Measurements from ENCODE around the gene MCF2L.

The MCF2L gene

GRCh38 chr13:113034451-113035212 is 65.6 kb downstream of the MCF2L start:
- Histone ChIP-seq H3K4me3 (no peak overlapping the region), H3K27ac (no peak overlapping the region)
- TF ChIP-seq, protein P1, sequence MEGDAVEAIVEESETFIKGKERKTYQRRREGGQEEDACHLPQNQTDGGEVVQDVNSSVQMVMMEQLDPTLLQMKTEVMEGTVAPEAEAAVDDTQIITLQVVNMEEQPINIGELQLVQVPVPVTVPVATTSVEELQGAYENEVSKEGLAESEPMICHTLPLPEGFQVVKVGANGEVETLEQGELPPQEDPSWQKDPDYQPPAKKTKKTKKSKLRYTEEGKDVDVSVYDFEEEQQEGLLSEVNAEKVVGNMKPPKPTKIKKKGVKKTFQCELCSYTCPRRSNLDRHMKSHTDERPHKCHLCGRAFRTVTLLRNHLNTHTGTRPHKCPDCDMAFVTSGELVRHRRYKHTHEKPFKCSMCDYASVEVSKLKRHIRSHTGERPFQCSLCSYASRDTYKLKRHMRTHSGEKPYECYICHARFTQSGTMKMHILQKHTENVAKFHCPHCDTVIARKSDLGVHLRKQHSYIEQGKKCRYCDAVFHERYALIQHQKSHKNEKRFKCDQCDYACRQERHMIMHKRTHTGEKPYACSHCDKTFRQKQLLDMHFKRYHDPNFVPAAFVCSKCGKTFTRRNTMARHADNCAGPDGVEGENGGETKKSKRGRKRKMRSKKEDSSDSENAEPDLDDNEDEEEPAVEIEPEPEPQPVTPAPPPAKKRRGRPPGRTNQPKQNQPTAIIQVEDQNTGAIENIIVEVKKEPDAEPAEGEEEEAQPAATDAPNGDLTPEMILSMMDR (IDR thresholded peaks at IDR 0.05): peak; percentile 31
- DNase-seq (ENCODE audit: low spot score): no peak

DNA sequence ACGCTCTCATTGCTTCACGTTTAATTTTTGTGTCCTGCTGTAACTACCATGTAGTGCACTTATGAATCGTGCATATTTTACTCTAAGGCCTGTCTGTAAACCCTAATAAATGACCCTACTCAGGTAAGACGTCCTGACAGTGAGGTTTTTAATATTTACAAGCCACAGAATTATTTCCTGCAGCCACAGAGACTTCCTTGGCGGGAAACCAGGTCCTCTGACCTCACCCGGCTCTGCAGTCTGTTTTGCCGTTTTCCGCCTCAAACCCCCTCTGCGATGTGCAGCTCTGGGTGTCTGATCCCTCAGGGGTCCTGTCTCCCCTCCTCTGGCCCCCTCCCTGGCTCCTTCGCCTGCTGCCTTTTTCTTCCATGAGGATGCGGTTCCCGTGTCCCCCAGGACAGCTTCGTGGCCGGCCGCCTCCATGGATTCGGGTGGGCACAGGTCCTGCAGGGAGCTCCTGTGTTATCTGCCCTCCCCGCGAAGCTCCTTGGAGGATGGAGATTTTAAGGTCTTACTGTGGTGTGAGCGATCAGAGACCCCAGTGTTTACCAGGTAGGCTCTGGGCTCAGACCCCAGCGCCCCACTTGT is 66.3 kb downstream of the MCF2L start:
- no peak overlapping the region for H3K27ac ChIP-seq
- no peak for DNase-seq (ENCODE audit: low spot score)
- no peak overlapping the region for H3K4me3 ChIP-seq
- TF ChIP-seq, protein P1 (IDR thresholded peaks at IDR 0.05): no peak

DNA sequence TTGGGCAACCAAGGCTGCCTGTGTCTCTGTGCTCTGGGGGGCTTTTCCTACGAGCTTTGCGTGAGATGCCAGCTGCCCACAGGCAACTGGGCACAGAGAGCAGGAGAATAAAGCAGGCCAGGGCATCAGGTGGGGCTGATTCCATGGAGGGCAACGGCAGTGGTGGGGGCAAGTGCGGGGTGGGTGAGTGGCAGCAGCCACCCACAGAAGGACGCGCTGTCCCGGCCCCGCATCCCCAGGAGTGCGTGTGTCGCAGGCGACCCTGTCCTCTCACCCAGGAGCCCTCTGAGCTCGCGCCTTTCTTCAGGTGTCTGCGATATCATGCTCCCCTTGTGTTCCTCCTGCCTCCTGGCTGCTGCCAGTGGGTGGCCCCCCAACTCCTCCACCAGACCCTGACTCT is 67.4 kb downstream of the MCF2L start:
- Histone ChIP-seq H3K4me3 (no peak overlapping the region), H3K27ac (no peak overlapping the region)
- TF ChIP-seq, protein P1 (IDR thresholded peaks at IDR 0.05): no peak
- DNase-seq (ENCODE audit: low spot score): no peak

DNA sequence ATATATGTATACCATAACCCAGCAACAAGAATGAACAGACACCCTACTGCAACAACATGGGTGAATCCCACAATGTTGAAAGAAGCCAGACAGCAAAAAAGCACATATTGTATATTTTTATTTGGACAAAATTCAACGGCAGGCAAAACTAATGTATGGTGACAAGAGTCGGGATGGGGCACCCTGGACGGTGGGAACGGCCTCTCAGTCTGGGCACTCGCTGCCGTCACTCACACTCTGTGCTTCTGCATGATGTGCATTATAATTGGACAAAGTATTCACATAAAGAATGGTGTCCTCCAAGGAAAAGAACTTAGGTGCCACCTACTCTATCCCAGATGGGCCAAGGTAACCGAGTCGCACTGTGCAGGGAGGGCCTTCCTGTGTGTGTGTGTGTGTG is 71.0 kb downstream of the MCF2L start:
- Histone ChIP-seq H3K4me3 (no peak overlapping the region), H3K27ac (no peak overlapping the region)
- no peak for DNase-seq (ENCODE audit: low spot score)
- TF ChIP-seq, protein P1 (IDR thresholded peaks at IDR 0.05): no peak

DNA sequence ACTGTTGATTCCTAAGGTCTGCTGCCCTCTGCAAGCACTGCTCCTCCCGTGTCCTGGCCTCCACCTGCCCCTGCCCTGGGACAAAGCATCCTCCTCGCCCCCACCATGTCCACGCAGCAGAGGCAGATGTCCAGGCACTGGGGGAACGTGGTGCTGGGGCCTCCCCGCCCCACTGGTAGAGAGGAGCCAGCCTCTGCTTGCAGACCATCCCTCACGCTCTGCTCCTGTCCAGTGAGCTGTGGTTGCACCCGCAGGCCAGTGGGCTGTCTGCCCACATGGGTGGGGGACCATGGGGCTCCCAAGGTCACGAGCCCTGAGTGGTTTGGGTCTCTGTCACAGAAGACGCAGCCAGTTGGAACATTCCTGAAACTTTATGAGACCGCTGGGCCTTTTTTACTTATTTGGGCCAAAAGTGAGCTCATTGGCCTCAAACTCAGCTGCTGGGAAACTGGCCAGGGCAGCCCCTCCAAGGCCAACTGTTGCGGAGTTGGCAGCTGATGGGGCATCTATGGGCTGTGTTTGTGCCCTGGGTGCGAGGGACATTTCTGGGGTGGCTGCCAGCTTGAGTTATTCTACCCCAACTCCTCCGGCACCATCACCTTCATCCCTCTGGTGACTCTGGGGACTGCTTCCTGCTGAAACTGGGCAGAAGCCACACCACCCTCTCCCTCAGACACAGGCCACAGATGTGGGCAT is 71.7 kb downstream of the MCF2L start:
- no peak for DNase-seq (ENCODE audit: low spot score)
- H3K4me3 ChIP-seq: no peak overlapping the region
- TF ChIP-seq, protein P1 (IDR thresholded peaks at IDR 0.05): no peak
- no peak overlapping the region for H3K27ac ChIP-seq

DNA sequence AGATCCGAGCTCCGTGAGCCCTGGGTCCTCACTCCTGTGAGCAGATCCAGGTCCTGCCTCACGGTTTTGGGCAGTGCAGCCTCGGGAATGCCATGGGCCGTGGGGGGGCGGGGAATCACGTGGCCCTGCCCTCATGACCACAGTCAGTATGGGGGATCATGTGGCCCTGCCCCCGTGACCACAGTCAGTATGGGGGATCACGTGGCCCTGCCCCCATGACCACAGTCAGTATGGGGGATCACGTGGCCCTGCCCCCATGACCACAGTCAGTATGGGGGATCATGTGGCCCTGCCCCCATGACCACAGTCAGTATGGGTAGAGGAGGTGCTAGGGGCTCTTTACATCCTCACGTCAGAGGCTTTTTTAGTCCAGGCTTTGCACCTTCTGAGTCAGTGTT is 72.3 kb downstream of the MCF2L start:
- DNase-seq (ENCODE audit: low spot score): no peak

More for the DNA sequence above, 72.3 kb downstream of the MCF2L start:
- no peak overlapping the region for H3K4me3 ChIP-seq
- TF ChIP-seq, protein P1 (IDR thresholded peaks at IDR 0.05): no peak
- no peak overlapping the region for H3K27ac ChIP-seq
